CD14-positive monocyte (primary cell): ENCODE results near the gene SERINC2. TPM values are rescaled to one million over a fixed set of nuclear protein-coding genes. Genes with fewer than 3 reads are reported as not detected.

Experiments used
- DNase-seq, 3 donors: peaks; one replicate each; pipeline ENCODE4 v3.0.0-alpha.2; 2011 to 2022
- H2AFZ ChIP-seq: 2 replicates; pipeline ENCODE4 v1.6.0; 2012; ENCODE audit warnings: mild to moderate bottlenecking, low read depth, low read length, inconsistent platforms; ENCODE audit not compliant: insufficient read depth, poor library complexity, severe bottlenecking
- H3K27ac ChIP-seq, 2 donors: 1 replicate in 1 of 2; 2 replicates in 1 of 2; pipeline ENCODE4 v1.5.1; 2012 to 2013; ENCODE audit warnings: low read length in 2 of 2, control low read depth in 1 of 2, inconsistent platforms in 1 of 2, low read depth in 1 of 2, mild to moderate bottlenecking in 1 of 2
- H3K27me3 ChIP-seq, 2 donors: one replicate each; pipeline versions ENCODE4 v1.6.0 to v1.6.1; 2011 to 2013; ENCODE audit warnings: low read length in 2 of 2; ENCODE audit not compliant: control insufficient read depth in 2 of 2, insufficient read depth in 2 of 2
- H3K36me3 ChIP-seq, 2 donors: replicated peaks in 1 of 2; 1 replicate in 1 of 2; 2 replicates in 1 of 2; pipeline versions ENCODE4 v1.5.1 to v1.6.1; 2012 to 2013; ENCODE audit warnings: low read length in 2 of 2, control low read depth in 1 of 2, inconsistent platforms in 1 of 2, mild to moderate bottlenecking in 1 of 2; ENCODE audit not compliant: insufficient read depth in 2 of 2, control insufficient read depth in 1 of 2
- H3K4me1 ChIP-seq, 2 donors: 1 replicate in 1 of 2; 2 replicates in 1 of 2; pipeline versions ENCODE4 v1.5.1 to v1.6.1; 2012 to 2013; ENCODE audit warnings: low read length in 2 of 2, control low read depth in 1 of 2, inconsistent platforms in 1 of 2, mild to moderate bottlenecking in 1 of 2, moderate library complexity in 1 of 2; ENCODE audit not compliant: insufficient read depth in 2 of 2, control insufficient read depth in 1 of 2
- H3K4me2 ChIP-seq: replicated peaks from 2 replicates; pipeline ENCODE3; 2012; ENCODE audit warnings: low read length, moderate library complexity, mild to moderate bottlenecking; ENCODE audit not compliant: poor library complexity, severe bottlenecking; ENCODE audit errors: extremely low read depth
- H3K4me3 ChIP-seq, 3 experiments: fragments of 200-600 bp in 1 of 3; sonication (generic) in 1 of 3; replicated peaks in 1 of 3; 1 replicate in 2 of 3; 2 replicates in 1 of 3; pipeline ENCODE4 v1.5.1; 2011 to 2013; ENCODE audit warnings: low read length in 3 of 3, mild to moderate bottlenecking in 3 of 3, control low read depth in 2 of 3, low read depth in 2 of 3, inconsistent platforms in 1 of 3, moderate library complexity in 1 of 3
- H3K79me2 ChIP-seq: 2 replicates; pipeline ENCODE4 v1.6.0; 2012; ENCODE audit warnings: mild to moderate bottlenecking, control low read depth, inconsistent platforms, low read length, moderate library complexity; ENCODE audit not compliant: insufficient read depth
- H3K9ac ChIP-seq: 2 replicates; pipeline ENCODE4 v1.6.0; 2017; ENCODE audit warnings: low read length, mild to moderate bottlenecking; ENCODE audit not compliant: insufficient read depth, poor library complexity, severe bottlenecking
- H3K9me3 ChIP-seq, 2 donors: replicated peaks in 1 of 2; 1 replicate in 1 of 2; 2 replicates in 1 of 2; pipeline versions ENCODE4 v1.5.1 to v1.6.1; 2012 to 2013; ENCODE audit warnings: low read length in 2 of 2, control low read depth in 1 of 2; ENCODE audit not compliant: control insufficient read depth in 1 of 2, insufficient read depth in 1 of 2
- H4K20me1 ChIP-seq: 2 replicates; pipeline ENCODE4 v1.6.0; 2012; ENCODE audit warnings: mild to moderate bottlenecking, low read length, control low read depth, moderate library complexity; ENCODE audit not compliant: insufficient read depth
- H3K27ac Mint-ChIP-seq, 7 donors: one replicate each; pipeline ENCODE4 v1.8.0; 2020; ENCODE audit warnings: mild to moderate bottlenecking in 7 of 7, mixed read lengths in 7 of 7, moderate library complexity in 6 of 7, inconsistent platforms in 2 of 7
- H3K27me3 Mint-ChIP-seq, 3 donors: one replicate each; pipeline ENCODE4 v1.8.0; 2021 to 2022; ENCODE audit warnings: low read depth in 3 of 3, mild to moderate bottlenecking in 3 of 3, mixed read lengths in 3 of 3, moderate library complexity in 3 of 3, inconsistent platforms in 1 of 3
- H3K36me3 Mint-ChIP-seq, 2 donors: one replicate each; pipeline ENCODE4 v1.8.0; 2020; ENCODE audit warnings: mixed read lengths in 2 of 2, inconsistent platforms in 1 of 2, mild to moderate bottlenecking in 1 of 2
- H3K4me1 Mint-ChIP-seq: one replicate; pipeline ENCODE4 v1.8.0; 2020; ENCODE audit warnings: mild to moderate bottlenecking, mixed read lengths
- H3K4me3 Mint-ChIP-seq, 2 donors: one replicate each; pipeline ENCODE4 v1.8.0; 2020; ENCODE audit warnings: mild to moderate bottlenecking in 2 of 2, mixed read lengths in 2 of 2, moderate library complexity in 1 of 2
- H3K9me3 Mint-ChIP-seq, 7 donors: one replicate each; pipeline ENCODE4 v1.8.0; 2020 to 2022; ENCODE audit warnings: mixed read lengths in 7 of 7, mild to moderate bottlenecking in 6 of 7, moderate library complexity in 6 of 7, inconsistent platforms in 2 of 7
- CTCF ChIP-seq: fragments of 200-600 bp; IDR thresholded peaks from one replicate; pipeline ENCODE4 v1.8.0; 2022; ENCODE audit warnings: antibody characterized with exemption, mild to moderate bottlenecking
- WGBS: methylation state at CpG from one replicate; pipeline ENCODE4 v1.1.5; 2013; ENCODE audit warnings: missing lambda C conversion rate; ENCODE audit not compliant: insufficient coverage; 5-methylcytosine and 5-hydroxymethylcytosine counted together
- intact Hi-C, 2 donors: fragments of 100-400 bp; cut with micrococcal nuclease; formaldehyde crosslinking; loops; one replicate each; pipeline versions ENCODE4 v1.15.0 to v1.15.1; 2023
- polyA plus RNA-seq, 3 donors: library from polyadenylated mRNA; depleted of rRNA in 1 of 3; unstranded in 2 of 3; stranded (reverse) in 1 of 3; fragments of 300-500 nt in 2 of 3; fragments of >200 nt in 1 of 3; fragmentation: Illumina TruSeq in 2 of 3; gene quantifications; 1 replicate in 2 of 3; 2 replicates in 1 of 3; pipeline ENCODE4 v1.2.3, GENCODE V29; 2012 to 2021

Gene SERINC2
- polyA plus RNA-seq, 3 donors, result 4.1 to 12.6 (median 7.8) TPM

- intact Hi-C loops, result loop anchor here in 1 of 2 donors (10.0 kb wide), 1 partner anchor 227 kb away; no protein-coding TSS in a partner anchor
- Histone ChIP-seq H3K9me3 (peaks cover 0 to 8% of the 10 kb centered on the region in 2 donors), H3K4me2 (peak overlapping the region; percentile 94), H4K20me1 (peaks cover 9% of the 10 kb centered on the region), H3K4me3 (no peak overlapping the region), H3K9ac (no peak overlapping the region), H3K4me1 (peaks cover 10 to 11% of the 10 kb centered on the region in 2 donors), H3K27me3 (peaks cover 21 to 45% of the 10 kb centered on the region in 2 donors), H2AFZ (no peak overlapping the region), H3K79me2 (no peaks in the 10 kb centered on the region), H3K36me3 (no peaks in the 10 kb centered on the region), H3K27ac (no peak overlapping the region)
- Mint-ChIP-seq H3K36me3 (peaks cover 4 to 9% of the 10 kb centered on the region in 2 donors), H3K9me3 (peaks cover 0 to 10% (median 4%) of the 10 kb centered on the region in 7 donors), H3K27me3 (peaks cover 48 to 68% (median 61%) of the 10 kb centered on the region in 3 donors), H3K4me3 (peak overlapping the region; percentile 77 to 86), H3K4me1 (peaks cover 19% of the 10 kb centered on the region), H3K27ac (peak overlapping the region in 2 of 7 donors; percentile 27 to 43)
- WGBS, result 55% methylated on average over 1 of the region's 2 CpGs
- no peak for DNase-seq
- TF ChIP-seq CTCF, result no peak
Measured at GRCh38 chr1:31412205-31412604, 808 bp upstream of the SERINC2 start.

- Histone ChIP-seq H3K27me3 (peaks cover 21 to 45% of the 10 kb centered on the region in 2 donors), H3K27ac (peak overlapping the region in 1 of 2 donors; percentile 26), H3K9me3 (peaks cover 0 to 8% of the 10 kb centered on the region in 2 donors), H3K4me3 (peak overlapping the region; percentile 47 to 85 (median 72)), H3K4me1 (peaks cover 10 to 11% of the 10 kb centered on the region in 2 donors), H3K36me3 (no peaks in the 10 kb centered on the region), H2AFZ (peak overlapping the region; percentile 94), H3K79me2 (no peaks in the 10 kb centered on the region), H3K4me2 (peak overlapping the region; percentile 94), H4K20me1 (peaks cover 9% of the 10 kb centered on the region), H3K9ac (peak overlapping the region; percentile 75)
- intact Hi-C loops, result loop anchor here in 1 of 2 donors (10.0 kb wide), 1 partner anchor 229 kb away; no protein-coding TSS in a partner anchor
- TF ChIP-seq CTCF, result no peak
- Mint-ChIP-seq H3K27me3 (peaks cover 49 to 67% (median 64%) of the 10 kb centered on the region in 3 donors), H3K4me1 (peaks cover 19% of the 10 kb centered on the region), H3K36me3 (peaks cover 4 to 9% of the 10 kb centered on the region in 2 donors), H3K9me3 (peaks cover 0 to 10% (median 4%) of the 10 kb centered on the region in 7 donors), H3K4me3 (peak overlapping the region; percentile 86 to 100), H3K27ac (peak overlapping the region in 5 of 7 donors; percentile 27 to 81 (median 61))
- under 1% methylated on average over 54 of the region's 54 CpGs for WGBS
- peak; percentile 42 to 56 (median 45) for DNase-seq
Measured at GRCh38 chr1:31413405-31414001, 490 bp downstream of the SERINC2 start.
